Measurements from ENCODE around the gene EFCAB6. TPM values are rescaled to one million over a fixed set of nuclear protein-coding genes. Genes with fewer than 3 reads are reported as not detected.

Gene EFCAB6
- total and polyA plus RNA-seq, 2 donors (not counting 3 experiments of a cell fraction or from before 2014, with no cell fraction given), result 0.07 to 0.31 TPM

- no peak overlapping the region for H2AFZ ChIP-seq (ENCODE audit: low read depth, low read length)
- ChIA-PET CTCF (no interaction called here), POLR2A (no interaction called here)
- H3K9me3 ChIP-seq (replicated peaks; ENCODE audit: control insufficient read depth, insufficient read depth, low read length), result peaks cover 2% of the 10 kb centered on the region
- H3K4me1 ChIP-seq (ENCODE audit: control insufficient read depth, extremely low read depth, insufficient read depth, low read length), result no peaks in the 10 kb centered on the region
- FAIRE-seq (no peak), DNase-seq (ENCODE audit: low read depth, low spot score) (no peak)
- H3K9me1 ChIP-seq (replicated peaks; ENCODE audit: control insufficient read depth, extremely low read depth, insufficient read depth, low read length), result no peaks in the 10 kb centered on the region
- no peaks in the 10 kb centered on the region for H4K20me1 ChIP-seq (replicated peaks; ENCODE audit: control insufficient read depth, extremely low read depth, insufficient read depth, low read length)
- no TSS peak for BruUV-seq (replicated peaks)
- no peak overlapping the region for H3K9ac ChIP-seq (replicated peaks; ENCODE audit: extremely low read depth, insufficient read depth, low read length)
- TF ChIP-seq GATA2 (IDR thresholded peaks at IDR 0.05; ENCODE audit: insufficient read depth, insufficient read length, low read depth, low read length) (no peak), MYC (IDR thresholded peaks at IDR 0.05; ENCODE audit: low read depth, low read length) (no peak), JUN (IDR thresholded peaks at IDR 0.05; ENCODE audit: borderline replicate concordance, insufficient read depth, insufficient read length, low read depth) (no peak), EZH2 (IDR thresholded peaks at IDR 0.05; ENCODE audit: borderline replicate concordance, low read depth, low read length, severe bottlenecking) (no peak), CTCF (IDR thresholded peaks at IDR 0.05; ENCODE audit: extremely low read depth in 1 of 2, insufficient read depth in 1 of 2, low read depth in 1 of 2, low read length in 2 of 2) (no peak), POLR2A (IDR thresholded peaks at IDR 0.05; ENCODE audit: low read depth, low read length) (no peak), POLR2AphosphoS5 (IDR thresholded peaks at IDR 0.05; ENCODE audit: insufficient read depth, low read depth, low read length) (no peak), FOS (IDR thresholded peaks at IDR 0.05; ENCODE audit: borderline replicate concordance, insufficient read depth, low read length) (no peak)
- TF ChIP-seq, protein P1, sequence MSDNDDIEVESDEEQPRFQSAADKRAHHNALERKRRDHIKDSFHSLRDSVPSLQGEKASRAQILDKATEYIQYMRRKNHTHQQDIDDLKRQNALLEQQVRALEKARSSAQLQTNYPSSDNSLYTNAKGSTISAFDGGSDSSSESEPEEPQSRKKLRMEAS (IDR thresholded peaks at IDR 0.05; ENCODE audit: insufficient read depth, insufficient read length), result no peak
- H3K27me3 ChIP-seq (ENCODE audit: control insufficient read depth in 2 of 2, insufficient read depth in 2 of 2, low read length in 2 of 2), result no peaks in the 10 kb centered on the region
- dilution Hi-C loops (cut with MboI; ENCODE audit: extremely low pct_ligation_motif_present, low sequenced_read_pairs) (no loop called here), intact Hi-C loops (cut with micrococcal nuclease) (no loop called here)
- no peaks in the 10 kb centered on the region for H3K36me3 ChIP-seq (ENCODE audit: control insufficient read depth in 2 of 2, extremely low read depth in 1 of 2, insufficient read depth in 2 of 2, low read length in 2 of 2)
- H3K4me2 ChIP-seq (ENCODE audit: insufficient read depth, low read length), result no peak overlapping the region
- H3K27ac ChIP-seq (ENCODE audit: insufficient read depth, low read depth, low read length), result no peak overlapping the region
- H3K79me2 ChIP-seq (ENCODE audit: control insufficient read depth, insufficient read depth, low read length), result no peaks in the 10 kb centered on the region
- H3K4me3 ChIP-seq (replicated peaks in 1 of 3; ENCODE audit: insufficient read depth in 1 of 3, low read depth in 1 of 3, low read length in 3 of 3), result no peak overlapping the region
Measured at GRCh38 chr22:43509337-43509736, 302.8 kb downstream of the EFCAB6 start.

Measured in endothelial cell of umbilical vein (primary cell).